Vagina (tissue), 2 donors: Measurements from ENCODE around the gene GJD3. TPM values are rescaled to one million over a fixed set of nuclear protein-coding genes. Genes with fewer than 3 reads are reported as not detected.
A peak's percentile ranks its signal among the peaks of the same experiment; 100 is the strongest.

Experiments used
- DNase-seq, 2 donors: peaks; one replicate each; pipeline ENCODE4 v3.0.0-alpha.2; 2017; ENCODE audit errors: extremely low spot score in 2 of 2
- H3K27ac ChIP-seq: fragments of 200-600 bp; sonication (generic); one replicate; pipeline ENCODE4 v1.5.1; 2019
- H3K27me3 ChIP-seq: fragments of 200-600 bp; sonication (generic); one replicate; pipeline ENCODE4 v1.5.1; 2019
- H3K36me3 ChIP-seq, 2 donors: fragments of 200-600 bp; sonication (generic); one replicate each; pipeline ENCODE4 v1.5.1; 2017 to 2019
- H3K4me1 ChIP-seq: fragments of 200-600 bp; sonication (generic); one replicate; pipeline ENCODE4 v1.5.1; 2019
- H3K4me3 ChIP-seq, 2 donors: fragments of 200-600 bp; sonication (generic); 1 replicate in 1 of 2; 2 replicates in 1 of 2; pipeline ENCODE4 v1.5.1; 2016 to 2019
- H3K9me3 ChIP-seq: fragments of 200-600 bp; sonication (generic); one replicate; pipeline ENCODE4 v1.5.1; 2019
- POLR2A ChIP-seq, 2 donors: fragments of 450-650 bp; IDR thresholded peaks; one replicate each; pipeline ENCODE4 v1.6.1; 2017; ENCODE audit warnings: antibody characterized with exemption in 2 of 2, mild to moderate bottlenecking in 2 of 2, moderate library complexity in 2 of 2
- POLR2AphosphoS5 ChIP-seq, 2 donors: sonication (generic); formaldehyde crosslinking; IDR thresholded peaks; one replicate each; pipeline ENCODE4 v1.9.0; 2017; ENCODE audit warnings: antibody characterized with exemption in 2 of 2, mild to moderate bottlenecking in 2 of 2, low read depth in 1 of 2; ENCODE audit not compliant: insufficient read depth in 1 of 2
- intact Hi-C: fragments of 100-400 bp; cut with DNase I; formaldehyde crosslinking; loops from one replicate; pipeline ENCODE4 v1.15.1; 2023
- total RNA-seq: library from RNA; depleted of rRNA; stranded (reverse); fragments of >200 nt; gene quantifications from one replicate; pipeline ENCODE4 v1.2.3, GENCODE V29; 2016
- TF ChIP-seq, protein P1 (sequence below), 3 experiments: fragments of 450-650 bp in 2 of 3; fragments of 200-600 bp in 1 of 3; sonication (generic) in 1 of 3; IDR thresholded peaks; one replicate each; pipeline ENCODE4 v1.5.1; 2017 to 2019; ENCODE audit warnings: antibody characterized with exemption in 3 of 3, mild to moderate bottlenecking in 2 of 3, moderate library complexity in 2 of 3

The GJD3 gene
- total RNA-seq, 1 donor from 2014 or later: 12.0 TPM

DNA sequence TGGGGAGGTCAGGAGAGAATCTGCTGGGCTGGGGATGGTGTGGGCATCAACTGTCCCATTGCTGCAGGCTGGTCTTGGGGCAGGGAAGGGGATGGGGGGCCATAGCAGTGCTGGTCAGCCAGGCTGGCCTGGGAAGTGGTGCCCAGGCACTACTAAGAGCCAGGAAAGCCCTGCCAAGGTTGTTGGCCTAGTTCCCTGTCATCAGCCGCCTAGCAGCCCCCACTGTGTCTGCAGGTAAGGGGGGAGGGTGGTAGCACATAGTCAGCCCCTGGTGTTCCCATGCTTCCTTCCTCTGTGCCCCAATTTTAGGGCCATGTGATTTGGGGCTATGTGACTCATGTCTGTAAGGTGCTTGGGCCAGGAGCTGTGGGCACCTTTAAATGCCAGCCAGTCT lies 17.8 kb downstream of the GJD3 start:
- TF ChIP-seq POLR2AphosphoS5 (IDR thresholded peaks at IDR 0.05; ENCODE audit: insufficient read depth in 1 of 2, low read depth in 1 of 2): no peak
- no peak for TF ChIP-seq POLR2A (IDR thresholded peaks at IDR 0.05)
- TF ChIP-seq, protein P1, sequence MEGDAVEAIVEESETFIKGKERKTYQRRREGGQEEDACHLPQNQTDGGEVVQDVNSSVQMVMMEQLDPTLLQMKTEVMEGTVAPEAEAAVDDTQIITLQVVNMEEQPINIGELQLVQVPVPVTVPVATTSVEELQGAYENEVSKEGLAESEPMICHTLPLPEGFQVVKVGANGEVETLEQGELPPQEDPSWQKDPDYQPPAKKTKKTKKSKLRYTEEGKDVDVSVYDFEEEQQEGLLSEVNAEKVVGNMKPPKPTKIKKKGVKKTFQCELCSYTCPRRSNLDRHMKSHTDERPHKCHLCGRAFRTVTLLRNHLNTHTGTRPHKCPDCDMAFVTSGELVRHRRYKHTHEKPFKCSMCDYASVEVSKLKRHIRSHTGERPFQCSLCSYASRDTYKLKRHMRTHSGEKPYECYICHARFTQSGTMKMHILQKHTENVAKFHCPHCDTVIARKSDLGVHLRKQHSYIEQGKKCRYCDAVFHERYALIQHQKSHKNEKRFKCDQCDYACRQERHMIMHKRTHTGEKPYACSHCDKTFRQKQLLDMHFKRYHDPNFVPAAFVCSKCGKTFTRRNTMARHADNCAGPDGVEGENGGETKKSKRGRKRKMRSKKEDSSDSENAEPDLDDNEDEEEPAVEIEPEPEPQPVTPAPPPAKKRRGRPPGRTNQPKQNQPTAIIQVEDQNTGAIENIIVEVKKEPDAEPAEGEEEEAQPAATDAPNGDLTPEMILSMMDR (IDR thresholded peaks at IDR 0.05): no peak
- intact Hi-C loops: no loop called here
- Histone ChIP-seq H3K4me1 (peaks cover 85% of the 10 kb centered on the region), H3K9me3 (no peaks in the 10 kb centered on the region), H3K27ac (peak overlapping the region; percentile 97), H3K27me3 (no peaks in the 10 kb centered on the region), H3K36me3 (peaks cover 0 to 18% of the 10 kb centered on the region in 2 donors), H3K4me3 (peak overlapping the region; percentile 76 to 78)
- no peak for DNase-seq

DNA sequence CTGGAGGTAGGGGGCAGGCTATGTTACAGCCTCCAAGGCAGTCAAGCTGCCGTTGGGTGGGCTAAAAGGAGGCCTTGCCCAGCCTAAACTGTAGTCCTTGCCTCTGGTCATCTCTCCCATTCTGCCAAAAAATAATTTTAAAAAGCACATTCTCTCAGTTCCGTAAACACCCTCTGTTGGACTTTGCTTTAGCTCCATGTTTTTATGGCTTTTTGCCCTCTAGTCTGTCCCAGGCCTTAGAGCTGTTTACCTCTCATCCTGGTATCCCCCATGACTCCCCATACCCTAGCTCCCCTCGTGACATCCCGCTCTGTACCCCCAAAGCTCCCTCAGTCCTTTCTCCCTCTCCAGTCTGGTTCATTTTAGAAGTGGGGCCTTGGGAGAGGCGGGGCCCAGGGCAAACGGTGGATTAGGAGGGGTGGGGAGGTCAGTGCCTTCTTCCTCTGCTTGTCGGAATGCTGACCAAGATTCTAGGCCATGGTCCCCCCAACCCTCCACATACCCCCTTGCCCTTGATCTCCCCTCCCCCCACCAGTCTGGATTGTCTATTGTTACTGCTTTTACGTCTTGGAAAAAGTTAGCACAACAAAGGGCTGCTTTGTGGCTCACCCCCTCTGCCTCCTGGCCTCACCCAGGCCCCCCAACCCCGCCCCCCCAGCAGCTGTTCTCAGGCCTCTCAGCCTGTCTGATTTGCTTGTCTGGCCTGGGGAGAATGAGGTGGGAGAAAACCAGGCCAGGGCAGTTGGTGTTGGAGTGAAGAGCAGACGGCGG lies 18.4 kb downstream of the GJD3 start:
- no peak for DNase-seq
- Histone ChIP-seq H3K9me3 (no peaks in the 10 kb centered on the region), H3K4me1 (peaks cover 89% of the 10 kb centered on the region), H3K27ac (peak overlapping the region; percentile 97), H3K27me3 (no peaks in the 10 kb centered on the region), H3K36me3 (peaks cover 0 to 18% of the 10 kb centered on the region in 2 donors), H3K4me3 (peak overlapping the region; percentile 76 to 78)
- intact Hi-C loops: no loop called here
- TF ChIP-seq, protein P1 (IDR thresholded peaks at IDR 0.05): no peak
- TF ChIP-seq POLR2A (IDR thresholded peaks at IDR 0.05) (no peak), POLR2AphosphoS5 (IDR thresholded peaks at IDR 0.05; ENCODE audit: insufficient read depth in 1 of 2, low read depth in 1 of 2) (no peak)

- TF ChIP-seq, protein P1 (IDR thresholded peaks at IDR 0.05): no peak
- peak in 1 of 2 donors; percentile 81 for TF ChIP-seq POLR2AphosphoS5 (IDR thresholded peaks at IDR 0.05; ENCODE audit: insufficient read depth in 1 of 2, low read depth in 1 of 2)
- H3K36me3 ChIP-seq: peaks cover 0 to 18% of the 10 kb centered on the region in 2 donors
- H3K27me3 ChIP-seq: no peaks in the 10 kb centered on the region
- intact Hi-C loops: no loop called here
- DNase-seq: no peak
- H3K27ac ChIP-seq: peak overlapping the region; percentile 97
- no peaks in the 10 kb centered on the region for H3K9me3 ChIP-seq
- peak overlapping the region; percentile 76 to 78 for H3K4me3 ChIP-seq
- H3K4me1 ChIP-seq: peaks cover 92% of the 10 kb centered on the region
Measured at GRCh38 chr17:40345161-40345993, 19.2 kb downstream of the GJD3 start.

GRCh38 chr17:40344421-40345160 lies 19.9 kb downstream of the GJD3 start:
- TF ChIP-seq POLR2AphosphoS5 (IDR thresholded peaks at IDR 0.05; ENCODE audit: insufficient read depth in 1 of 2, low read depth in 1 of 2) (no peak), POLR2A (IDR thresholded peaks at IDR 0.05) (no peak)
- TF ChIP-seq, protein P1 (IDR thresholded peaks at IDR 0.05): no peak
- Histone ChIP-seq H3K36me3 (peaks cover 0 to 14% of the 10 kb centered on the region in 2 donors), H3K27me3 (no peaks in the 10 kb centered on the region), H3K9me3 (no peaks in the 10 kb centered on the region), H3K4me3 (peak overlapping the region; percentile 76 to 78), H3K27ac (peak overlapping the region; percentile 97), H3K4me1 (peaks cover 92% of the 10 kb centered on the region)
- DNase-seq: no peak
- intact Hi-C loops: no loop called here
